Amniotic epithelial cell (primary cell): ENCODE results near the gene P2RY6.

Source experiments
- DNase-seq: peaks from one replicate; pipeline ENCODE4 v3.0.0-alpha.2; 2010; ENCODE audit warnings: low read depth

P2RY6 gene

DNA sequence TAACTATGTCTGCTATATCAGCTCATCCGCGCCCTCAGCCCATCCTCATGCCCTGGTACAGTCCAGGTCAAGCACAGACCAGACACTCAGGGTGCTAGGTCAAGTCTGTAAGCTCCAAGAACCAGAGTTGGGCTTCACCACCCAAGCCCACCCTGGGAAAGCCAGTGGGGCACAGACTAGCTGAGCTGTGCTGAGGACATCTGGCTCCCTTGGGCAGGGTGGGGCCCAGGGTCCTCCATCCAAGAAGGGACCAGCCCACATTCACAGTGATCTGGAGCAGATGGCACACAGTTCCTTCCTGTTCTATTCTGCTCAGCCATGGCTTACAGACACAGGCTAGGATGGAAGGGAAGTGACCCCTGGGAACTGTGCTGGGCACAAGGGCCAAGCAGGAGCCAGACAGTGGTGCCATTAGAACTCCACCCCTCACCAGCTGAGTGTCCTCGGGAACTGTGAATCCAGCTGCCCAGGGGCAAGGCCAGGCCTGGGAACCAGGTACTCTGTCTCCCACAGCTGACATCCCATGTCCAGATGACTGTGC is 9.1 kb downstream of the P2RY6 start:
- no peak for DNase-seq

DNA sequence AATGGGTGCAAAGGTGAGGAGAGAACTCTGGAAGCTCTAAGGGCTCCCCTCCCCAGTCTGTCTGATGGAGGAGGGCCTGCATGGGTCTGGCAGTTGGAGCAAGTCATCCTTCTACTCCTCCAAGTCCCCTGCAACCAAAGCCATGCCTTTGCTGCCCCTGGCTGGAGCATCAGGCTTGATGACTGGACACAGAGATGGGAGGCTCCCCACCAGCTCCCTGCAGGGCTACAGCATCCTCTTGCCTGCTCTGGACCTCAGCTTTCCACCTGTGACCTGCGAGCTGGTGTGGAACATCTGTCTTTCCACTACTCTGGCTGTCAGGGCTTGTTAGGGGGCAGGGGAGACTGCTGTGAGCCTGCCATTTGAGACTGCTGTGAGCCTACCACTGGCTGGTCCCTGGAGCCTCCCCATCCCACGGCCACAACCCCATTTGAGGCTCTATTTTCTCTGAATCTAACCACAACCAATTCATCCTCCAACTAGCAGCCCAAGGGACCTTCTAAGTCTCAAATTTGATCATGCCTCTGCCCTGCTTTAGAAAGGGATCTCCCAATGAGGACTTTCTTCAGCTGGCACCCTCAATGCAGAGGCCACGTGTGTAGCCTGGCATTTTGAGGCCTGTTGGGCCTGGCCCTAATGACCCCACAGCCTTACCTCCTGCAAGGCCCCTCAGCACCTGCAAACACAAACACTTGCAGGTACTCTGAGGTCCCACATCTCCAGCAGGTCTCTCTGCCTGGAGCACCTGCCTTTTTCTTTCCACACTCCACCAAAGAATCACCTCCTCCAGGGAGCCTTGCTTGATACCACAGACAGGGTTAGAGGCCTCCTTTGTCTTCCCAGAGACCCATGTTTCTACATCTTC is 9.9 kb downstream of the P2RY6 start:
- no peak for DNase-seq

GRCh38 chr11:73283276-73284000 is 11.3 kb downstream of the P2RY6 start:
- no peak for DNase-seq

- DNase-seq, result no peak
Measured at GRCh38 chr11:73284106-73284505, 12.0 kb downstream of the P2RY6 start.

DNA sequence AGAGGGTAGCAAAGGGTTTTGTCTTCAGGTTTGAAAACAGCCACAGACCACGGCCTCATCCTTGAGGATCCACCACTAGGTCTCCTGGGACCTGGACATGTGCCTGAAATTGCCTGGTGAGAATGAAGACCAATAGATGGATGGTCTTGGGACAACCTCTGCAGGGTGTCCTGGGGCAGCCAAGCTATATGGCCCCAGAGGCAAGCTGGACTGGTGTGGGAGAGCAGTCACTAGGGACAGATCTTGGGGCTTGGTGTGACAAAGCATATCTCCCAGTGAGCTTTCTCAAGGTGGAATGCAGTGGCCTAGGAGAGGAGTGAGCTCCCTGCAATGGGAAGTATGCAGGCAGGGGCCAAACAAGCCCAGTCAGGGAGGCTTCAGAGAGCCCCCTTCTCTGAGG is 13.6 kb downstream of the P2RY6 start:
- DNase-seq, result no peak

GRCh38 chr11:73286240-73286810 is 14.2 kb downstream of the P2RY6 start:
- DNase-seq, result no peak

DNA sequence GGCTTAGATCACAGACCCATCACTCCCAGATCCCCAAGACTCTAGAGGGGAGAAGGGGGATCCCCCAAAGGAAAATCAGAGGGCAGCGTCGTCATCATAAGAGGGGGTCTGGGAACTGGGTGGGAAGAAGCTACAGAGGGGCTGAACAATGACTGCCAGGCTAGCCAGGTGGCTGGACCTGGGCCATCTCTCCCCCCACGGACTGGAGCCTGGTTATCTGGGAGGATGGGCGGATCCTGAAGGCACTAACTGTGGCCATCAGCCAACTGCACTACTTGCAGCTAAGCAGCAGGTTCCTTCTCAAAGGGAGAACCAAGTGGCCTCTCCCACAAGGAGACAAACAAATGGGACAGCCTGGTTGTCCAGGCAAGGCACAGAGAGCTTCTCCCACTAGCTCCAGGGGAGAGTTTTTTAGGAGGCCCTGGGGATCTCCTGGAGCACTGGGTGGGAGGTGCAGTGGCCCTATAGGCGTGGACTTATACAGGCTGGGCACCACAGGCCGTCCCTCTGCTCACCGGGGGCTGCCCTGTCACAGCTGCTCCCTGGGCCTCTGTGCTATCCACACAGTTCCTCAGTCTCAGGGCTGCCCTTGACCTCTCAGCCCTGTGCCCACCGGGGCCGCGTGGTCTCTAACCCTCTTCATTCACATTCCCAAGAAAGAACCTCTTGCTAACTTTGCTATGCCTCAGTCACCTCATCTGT is 15.4 kb downstream of the P2RY6 start:
- no peak for DNase-seq

DNA sequence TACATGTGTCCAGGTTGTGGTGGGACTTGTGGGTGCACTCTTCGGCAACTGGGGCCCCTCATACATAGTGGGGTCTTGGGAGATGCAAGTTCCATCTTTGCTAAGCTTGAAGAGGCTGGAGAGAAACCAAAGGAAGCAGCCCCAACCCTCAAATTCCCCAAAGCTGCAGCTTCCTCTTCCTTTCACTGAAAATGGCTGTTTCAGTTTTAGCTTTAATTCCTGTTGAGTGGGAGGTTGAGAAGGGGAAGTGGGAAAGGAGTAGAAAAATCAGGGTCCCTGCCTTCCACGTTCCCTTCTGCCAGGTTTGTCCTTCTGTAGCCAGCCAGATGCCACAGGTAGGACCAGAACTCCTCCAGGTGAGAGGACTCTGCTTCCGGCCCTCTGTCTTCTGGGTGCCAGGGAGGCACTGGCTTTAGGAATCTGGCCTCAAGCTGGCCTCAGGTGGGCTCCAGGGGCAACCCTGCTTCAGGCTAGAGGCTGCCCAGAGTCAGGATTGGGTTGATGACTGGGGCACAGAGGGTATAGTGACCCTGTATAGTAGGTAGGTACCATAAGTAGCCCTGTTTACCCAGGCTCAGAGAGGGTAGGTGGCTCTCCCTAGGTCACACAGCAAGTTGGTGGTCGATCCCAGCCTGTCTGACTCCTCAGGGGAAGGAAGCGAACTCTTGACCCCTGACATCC is 16.2 kb downstream of the P2RY6 start:
- no peak for DNase-seq

DNA sequence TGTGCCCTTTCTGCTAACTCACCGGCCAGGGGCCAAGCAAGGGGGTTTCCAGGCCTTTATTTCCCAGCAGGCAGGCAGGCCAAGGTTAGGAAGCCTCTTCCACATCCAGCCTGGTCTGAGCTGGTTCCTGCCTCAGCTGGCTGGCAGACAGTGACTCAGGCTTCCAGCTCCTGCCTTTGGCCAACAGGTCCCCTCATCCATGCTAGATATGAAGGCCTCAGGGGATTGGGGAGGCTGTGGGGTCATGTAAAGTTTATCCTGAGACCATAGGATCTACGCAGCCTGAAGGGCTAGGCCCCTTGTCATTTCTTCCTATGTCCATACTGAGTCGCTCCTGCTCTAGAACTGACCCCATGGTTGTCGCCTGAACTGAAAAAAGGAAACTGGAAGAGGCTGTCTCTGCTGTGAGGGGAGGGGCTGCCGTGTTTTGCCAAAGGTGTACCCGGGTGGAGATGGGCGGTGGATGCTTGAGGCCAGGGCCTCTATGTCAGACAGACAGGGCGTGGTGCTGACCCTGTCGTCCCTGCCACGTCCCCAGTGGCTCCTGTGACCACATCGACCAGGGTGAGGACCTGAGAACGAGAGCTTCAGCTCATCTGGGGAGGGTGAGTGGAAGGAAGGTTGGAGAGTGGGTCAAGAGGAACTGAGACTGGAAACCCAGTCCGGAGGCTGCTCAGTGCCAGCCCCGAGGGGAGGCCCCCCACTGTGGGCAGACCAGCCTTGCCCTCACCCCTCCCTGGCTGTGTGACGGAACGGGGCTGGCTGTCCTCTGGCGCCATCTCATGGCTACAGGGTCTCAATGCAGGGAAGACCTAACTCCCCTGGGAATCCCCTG is 17.0 kb downstream of the P2RY6 start:
- peak; percentile 70 for DNase-seq

DNA sequence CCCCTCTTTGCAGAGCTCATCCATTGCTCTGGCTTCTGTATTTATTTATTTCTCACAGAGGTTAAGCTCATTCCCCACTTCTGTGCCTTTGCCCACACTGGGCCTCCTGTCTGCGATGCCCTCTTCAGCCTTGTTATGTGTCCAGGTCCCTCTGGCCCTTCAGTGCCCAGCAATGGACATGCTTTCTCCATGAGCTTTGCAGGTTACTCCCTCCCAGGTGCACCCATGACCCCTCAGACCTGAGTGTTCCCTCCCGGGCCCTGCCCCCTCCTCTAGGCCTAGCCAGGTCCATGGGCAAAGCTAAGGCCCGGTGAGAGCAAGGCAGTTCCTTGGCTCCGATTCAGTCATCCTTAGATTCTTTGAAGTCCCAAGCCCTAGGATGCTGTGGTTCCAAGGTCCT is 18.4 kb downstream of the P2RY6 start:
- no peak for DNase-seq

DNA sequence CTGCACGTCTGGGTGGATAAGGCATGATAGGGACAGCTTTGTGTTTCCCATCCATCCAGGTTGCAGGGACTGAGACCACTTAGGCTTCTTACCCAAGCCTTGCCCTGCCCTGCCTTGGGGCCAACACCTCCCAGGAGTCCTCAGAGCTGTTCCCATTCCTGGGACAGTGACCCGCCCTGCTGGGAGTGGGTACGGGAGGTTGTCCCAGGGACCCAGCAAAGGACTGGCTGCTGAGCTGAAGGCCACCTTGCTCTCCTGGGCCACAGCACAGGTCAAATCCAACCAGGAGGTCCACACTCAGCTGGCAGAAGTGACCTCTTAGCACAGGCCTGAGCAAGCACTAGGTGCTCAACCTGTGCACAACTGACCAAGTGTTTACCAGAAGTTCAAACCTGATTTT is 19.1 kb downstream of the P2RY6 start:
- DNase-seq, result no peak

GRCh38 chr11:73291781-73292524 is 19.8 kb downstream of the P2RY6 start:
- peak; percentile 51 for DNase-seq

GRCh38 chr11:73292525-73292894 is 20.4 kb downstream of the P2RY6 start:
- DNase-seq, result no peak

DNA sequence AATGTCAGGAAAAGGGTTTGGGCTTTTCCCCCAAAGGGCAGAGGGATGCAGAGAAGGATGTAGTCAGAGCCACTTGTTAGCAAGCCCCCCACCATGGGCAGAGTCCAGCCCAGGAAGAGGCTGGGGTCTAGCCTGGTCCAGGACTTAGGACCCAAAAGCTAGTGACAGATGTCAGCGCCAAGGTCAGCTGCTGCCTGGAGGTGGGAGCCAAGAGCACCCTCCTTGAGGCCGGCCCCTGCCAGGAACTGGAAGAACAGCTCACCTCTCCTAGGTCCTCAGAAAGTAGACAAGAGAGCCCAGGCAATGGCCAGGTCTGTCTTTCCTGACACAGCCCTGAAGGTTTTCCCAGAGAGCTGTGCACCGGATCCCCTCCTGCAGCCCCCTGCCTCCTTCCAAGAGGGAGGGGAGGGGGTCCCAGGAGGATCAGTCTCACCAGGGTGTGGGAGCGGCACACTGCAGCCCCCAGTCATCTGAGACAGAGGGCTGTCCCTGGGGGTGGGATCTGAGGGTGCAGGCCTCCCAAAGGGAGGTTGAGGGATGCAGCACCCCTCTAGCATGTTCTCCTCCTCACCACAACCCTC is 21.3 kb downstream of the P2RY6 start:
- DNase-seq, result no peak

- DNase-seq, result no peak
Measured at GRCh38 chr11:73294604-73295003, 22.5 kb downstream of the P2RY6 start.

DNA sequence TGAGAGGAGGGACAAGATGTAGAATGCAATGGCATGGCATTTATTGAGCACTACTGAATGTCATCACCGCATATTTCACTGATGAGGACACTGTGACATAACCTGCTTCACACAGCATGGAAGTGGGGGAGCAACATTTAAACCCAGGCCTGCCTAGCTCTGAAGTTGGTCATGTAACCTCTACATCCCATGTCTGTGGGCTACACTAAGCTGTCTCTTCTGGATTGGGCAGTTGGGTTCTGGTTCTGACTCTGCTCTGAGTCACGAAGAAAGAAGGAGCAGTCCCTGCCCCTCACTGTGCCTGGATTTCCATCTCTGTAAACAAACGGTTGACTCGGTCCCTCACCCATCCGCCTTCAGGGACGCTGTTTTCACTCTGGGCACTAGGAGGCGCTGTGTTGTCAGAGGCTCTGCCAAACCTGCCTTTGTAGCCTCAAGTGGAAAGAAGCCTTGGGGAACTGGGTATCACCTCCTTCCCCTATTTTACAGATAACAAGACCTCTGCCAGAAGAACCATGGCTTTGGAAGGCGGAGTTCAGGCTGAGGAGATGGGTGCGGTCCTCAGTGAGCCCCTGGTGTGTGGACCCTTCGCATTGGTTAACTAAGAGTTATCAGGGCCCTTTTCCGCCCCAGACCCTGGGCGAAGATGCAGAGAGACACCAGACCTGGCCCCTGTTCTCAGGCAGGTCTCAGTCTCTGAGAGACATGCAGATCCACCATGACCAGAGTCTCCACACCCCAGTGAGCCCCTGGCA is 23.3 kb downstream of the P2RY6 start:
- DNase-seq, result peak; percentile 65

- no peak for DNase-seq
Measured at GRCh38 chr11:73295996-73296318, 23.8 kb downstream of the P2RY6 start.

GRCh38 chr11:73296501-73297230 is 24.5 kb downstream of the P2RY6 start:
- DNase-seq, result no peak
